GM19372 (cell line): ENCODE measurements around the gene ACP7.
A peak's percentile ranks its signal among the peaks of the same experiment; 100 is the strongest.
"Not testable (repeated sequence)": the region's sequence is repeated elsewhere in the genome, so short reads cannot be mapped to it uniquely, and the experiment has no call there.

Experiments
- ATAC-seq: cut with Tn5 transposase; IDR thresholded peaks from one replicate; pipeline ENCODE4 v1.9.1; 2021; ENCODE audit warnings: mild to moderate bottlenecking, low read depth, moderate library complexity; ENCODE audit not compliant: unreplicated experiment

ACP7 gene

GRCh38 chr19:39104186-39104596 is 20.0 kb downstream of the ACP7 start:
- no peak for ATAC-seq

- no peak for ATAC-seq
Measured at GRCh38 chr19:39106194-39106593, 22.0 kb downstream of the ACP7 start.

GRCh38 chr19:39109641-39110040 is 25.5 kb downstream of the ACP7 start:
- no peak for ATAC-seq

- no peak for ATAC-seq
Measured at GRCh38 chr19:39110263-39110967, 26.2 kb downstream of the ACP7 start.

GRCh38 chr19:39111593-39112199 is 27.5 kb downstream of the ACP7 start:
- ATAC-seq: no peak

GRCh38 chr19:39112338-39112890 is 28.2 kb downstream of the ACP7 start:
- no peak for ATAC-seq

GRCh38 chr19:39113199-39113598 is 29.0 kb downstream of the ACP7 start:
- no peak for ATAC-seq

- no peak for ATAC-seq
Measured at GRCh38 chr19:39115105-39115847, 31.1 kb downstream of the ACP7 start.

GRCh38 chr19:39117023-39117422 is 32.9 kb downstream of the ACP7 start:
- ATAC-seq: not testable (repeated sequence)

GRCh38 chr19:39119830-39120229 is 35.7 kb downstream of the ACP7 start:
- ATAC-seq: no peak

- no peak for ATAC-seq
Measured at GRCh38 chr19:39122934-39123731, 39.0 kb downstream of the ACP7 start.

- ATAC-seq: no peak
Measured at GRCh38 chr19:39124136-39124764, 40.1 kb downstream of the ACP7 start.

GRCh38 chr19:39125199-39125553 is 41.0 kb downstream of the ACP7 start:
- ATAC-seq: no peak

GRCh38 chr19:39125554-39126311 is 41.6 kb downstream of the ACP7 start, which contains the start of gene PAK4:
TSS of gene PAK4 (plus strand) at chr19:39125786. CDS start at chr19:39169554, 43,768 bp downstream.
- peak; percentile 94 for ATAC-seq

GRCh38 chr19:39126312-39127187 is 42.4 kb downstream of the ACP7 start:
- ATAC-seq: no peak

GRCh38 chr19:39127812-39128515 is 43.8 kb downstream of the ACP7 start:
- ATAC-seq: no peak

- ATAC-seq: no peak
Measured at GRCh38 chr19:39128516-39129079, 44.4 kb downstream of the ACP7 start.
